Stimulated activated CD8-positive, alpha-beta memory T cell treated with anti-CD3 and anti-CD28 coated beads, Interleukin-7, amount 100 ng/mL, for 1 hour (primary cell): ENCODE data around the gene PRTN3.
"Not testable (repeated sequence)": the region's sequence is repeated elsewhere in the genome, so short reads cannot be mapped to it uniquely, and the experiment has no call there.

Experiments
- DNase-seq, 2 donors: peaks; one replicate each; pipeline ENCODE4 v3.0.0-alpha.2; 2020; ENCODE audit warnings: low read depth in 2 of 2

The PRTN3 gene

DNA sequence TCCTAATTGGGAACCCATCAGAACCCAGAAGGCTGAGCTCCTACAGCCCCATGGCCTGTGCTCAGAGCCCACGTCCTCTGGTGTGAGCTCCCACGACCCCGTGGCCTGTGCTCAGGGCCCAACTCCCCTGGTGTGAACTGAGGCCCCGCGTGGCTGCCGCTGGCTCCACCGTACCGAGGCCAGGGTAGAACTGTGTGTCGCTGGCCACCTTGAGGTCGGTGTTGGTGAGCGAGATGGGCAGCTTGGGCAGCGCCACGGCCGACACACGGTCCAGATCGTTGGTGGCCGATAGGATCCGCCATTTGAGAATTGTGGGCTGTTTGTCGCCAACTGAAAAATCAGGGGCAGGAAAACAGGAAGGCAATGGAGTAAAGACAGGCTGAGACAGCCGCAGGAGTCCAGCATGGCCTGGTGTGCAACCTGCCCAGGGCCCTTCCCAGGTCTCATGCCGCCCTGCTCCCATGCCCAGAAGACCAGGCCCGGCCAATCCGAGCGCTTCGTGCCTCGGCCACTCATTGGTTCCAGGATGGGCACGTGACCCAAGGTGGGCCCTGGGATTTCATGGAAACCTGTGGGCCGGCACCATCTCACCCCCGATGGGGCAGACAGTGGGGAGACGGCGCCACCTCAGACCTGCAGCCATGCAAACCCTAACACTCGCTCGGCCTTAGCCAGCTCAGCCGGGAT is 40.7 kb downstream of the PRTN3 start:
- no peak for DNase-seq

DNA sequence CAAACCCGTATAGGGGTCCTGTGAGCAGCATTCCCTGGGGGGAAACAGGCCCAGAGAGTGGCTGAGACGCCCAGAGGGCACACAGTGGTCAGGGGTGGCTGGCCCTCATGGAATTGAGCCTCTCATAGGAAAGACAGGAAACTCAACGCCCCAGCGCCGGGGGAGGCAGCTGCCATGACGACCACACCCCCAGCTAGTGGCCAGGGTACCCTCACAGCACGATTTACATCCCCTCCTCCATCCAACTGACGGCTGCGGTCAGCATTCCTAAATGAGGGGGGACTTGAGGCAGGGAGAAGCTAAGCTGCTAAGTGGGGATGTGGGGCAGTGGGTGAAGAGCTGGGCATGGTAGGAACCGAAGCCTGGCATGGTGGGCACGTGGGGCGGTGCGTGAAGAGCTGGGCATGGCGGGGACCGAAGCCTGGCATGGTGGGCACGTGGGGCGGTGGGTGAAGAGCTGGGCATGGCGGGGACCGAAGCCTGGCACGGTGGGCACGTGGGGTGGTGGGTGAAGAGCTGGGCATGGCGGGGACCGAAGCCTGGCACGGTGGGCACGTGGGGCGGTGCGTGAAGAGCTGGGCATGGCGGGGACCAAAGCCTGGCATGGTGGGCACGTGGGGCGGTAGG is 42.2 kb downstream of the PRTN3 start:
- DNase-seq = no peak

DNA sequence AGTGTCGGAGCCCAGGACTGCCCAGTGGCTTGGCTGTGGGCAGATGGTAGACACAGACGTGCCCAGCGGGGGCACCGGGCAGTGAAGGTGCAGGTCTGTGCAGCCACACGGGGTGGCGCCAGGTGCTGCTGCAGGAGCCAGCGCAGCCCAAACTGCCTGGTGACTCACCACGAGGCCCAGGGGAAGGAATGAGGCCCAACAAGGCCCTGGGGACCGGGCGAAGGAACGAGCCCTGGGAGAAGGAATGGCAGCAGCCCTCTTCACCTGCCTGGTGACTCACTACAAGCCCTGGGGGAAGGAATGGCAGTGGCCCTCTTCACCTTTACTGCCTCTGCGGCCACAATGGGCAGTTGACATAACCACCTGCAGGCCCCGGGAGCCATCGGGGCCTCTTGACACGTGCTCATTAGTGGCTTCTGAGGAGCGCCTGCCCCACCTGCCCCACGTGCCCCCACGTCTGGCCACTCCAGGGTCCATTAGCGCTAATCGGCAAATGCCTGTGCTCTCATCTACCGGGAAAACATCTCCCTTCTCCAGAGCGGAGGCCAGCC is 42.9 kb downstream of the PRTN3 start:
- no peak for DNase-seq

DNA sequence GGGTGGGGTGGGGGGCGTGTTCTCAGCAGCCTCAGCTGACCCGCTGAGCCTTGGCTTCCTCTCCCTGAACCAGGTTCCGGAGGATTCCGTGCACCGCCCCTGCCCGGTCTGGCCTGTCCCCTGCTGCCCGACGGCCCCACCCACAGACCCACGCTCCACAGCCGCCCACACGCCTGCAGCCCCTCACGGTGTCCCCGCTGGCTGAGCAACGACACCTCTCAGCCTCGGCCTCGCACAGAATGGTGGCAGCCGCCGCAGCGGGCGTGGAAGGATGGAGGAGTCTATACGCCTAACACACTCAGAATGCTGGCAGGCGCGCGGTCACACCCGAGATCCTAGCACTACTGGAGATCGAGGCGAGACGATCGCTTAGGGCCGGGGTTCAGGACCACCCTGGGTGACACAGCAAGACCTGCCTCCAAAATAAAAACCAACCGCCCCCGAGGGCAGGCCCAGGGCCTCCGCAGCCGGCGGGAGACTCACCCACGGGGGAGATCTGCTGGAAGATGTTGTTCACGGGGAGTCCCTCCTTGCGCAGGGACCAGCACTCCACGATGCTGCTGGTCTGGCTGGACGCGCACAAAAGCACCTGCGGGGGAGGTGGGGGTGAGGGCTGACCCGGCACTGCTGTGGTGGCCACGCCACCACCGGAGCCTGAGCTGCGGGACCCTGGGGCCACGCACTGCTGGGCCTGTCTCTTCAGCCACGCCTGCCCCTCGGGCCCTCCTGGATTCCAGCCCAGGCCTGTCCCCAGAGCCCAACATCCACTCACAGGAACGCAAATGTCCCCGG is 43.8 kb downstream of the PRTN3 start:
- no peak for DNase-seq

DNA sequence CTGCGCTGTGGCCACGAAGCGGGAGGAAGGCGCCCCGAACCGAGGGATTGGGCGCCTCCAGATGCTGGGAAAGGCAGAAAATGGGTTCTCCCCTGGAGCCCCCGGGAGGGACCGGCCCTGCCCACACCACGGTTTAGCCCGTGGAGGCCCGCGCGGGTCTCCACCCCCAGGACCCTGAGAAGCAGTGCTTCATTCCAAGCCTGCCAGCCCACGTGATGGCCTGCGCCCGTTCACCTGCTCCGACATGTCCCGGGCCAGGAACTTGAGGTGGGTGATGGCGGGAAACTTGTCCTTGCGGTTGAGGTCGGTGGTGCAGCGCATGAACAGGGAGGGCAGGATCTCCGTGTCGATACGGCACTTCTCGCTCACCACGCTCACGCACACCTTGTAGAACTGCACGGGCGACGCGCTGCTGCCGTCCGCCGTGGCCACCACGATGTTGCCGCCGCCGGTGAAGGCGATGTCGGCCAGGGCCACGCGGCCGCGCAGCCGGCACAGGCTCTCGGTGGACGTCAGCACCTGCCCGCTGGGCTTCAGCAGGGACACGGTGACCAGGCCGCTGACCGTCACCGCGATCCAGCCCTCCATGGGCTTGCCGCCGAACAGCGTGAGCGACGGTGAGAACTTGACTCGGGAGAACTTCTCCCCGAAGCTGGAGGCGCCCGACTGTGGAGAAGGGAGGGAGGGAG is 44.9 kb downstream of the PRTN3 start:
- DNase-seq = no peak

DNA sequence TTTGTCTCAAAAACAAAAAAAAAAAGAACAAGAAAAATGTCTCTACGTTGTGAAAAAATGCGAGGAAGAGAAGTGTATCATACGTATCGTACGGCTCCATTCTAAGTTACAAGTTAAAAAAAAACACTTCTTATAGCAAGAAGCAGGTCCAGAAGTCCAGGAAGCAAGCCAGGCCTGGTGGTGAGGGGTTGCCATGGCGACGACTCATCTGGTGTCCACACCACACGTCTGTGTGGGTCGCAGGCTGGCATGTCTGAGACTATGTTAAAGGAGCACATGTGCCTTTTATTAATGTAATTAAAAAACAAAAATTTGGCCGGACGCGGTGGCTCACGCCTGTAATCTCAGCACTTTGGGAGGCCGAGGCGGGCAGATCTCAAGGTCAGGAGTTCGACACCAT is 46.3 kb downstream of the PRTN3 start:
- no peak for DNase-seq

DNA sequence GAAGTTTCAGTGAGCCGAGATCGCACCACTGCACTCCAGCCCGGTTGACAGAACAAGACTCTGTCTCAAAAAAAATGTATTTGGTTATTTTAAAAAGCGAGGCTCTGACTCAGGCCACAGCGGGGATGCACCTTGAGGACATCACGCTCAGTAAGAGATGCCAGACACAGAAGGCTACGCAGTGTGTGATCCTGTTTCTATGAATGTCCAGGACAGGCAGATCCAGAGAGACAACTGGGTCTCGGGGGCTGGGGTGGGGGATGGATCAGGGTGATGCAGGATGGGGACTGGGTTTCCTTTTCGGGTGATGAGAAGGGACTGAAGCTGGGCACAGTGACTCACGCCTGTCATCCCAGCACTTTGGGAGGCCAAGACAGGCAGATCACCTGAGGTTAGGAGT is 46.8 kb downstream of the PRTN3 start:
- no peak for DNase-seq

DNA sequence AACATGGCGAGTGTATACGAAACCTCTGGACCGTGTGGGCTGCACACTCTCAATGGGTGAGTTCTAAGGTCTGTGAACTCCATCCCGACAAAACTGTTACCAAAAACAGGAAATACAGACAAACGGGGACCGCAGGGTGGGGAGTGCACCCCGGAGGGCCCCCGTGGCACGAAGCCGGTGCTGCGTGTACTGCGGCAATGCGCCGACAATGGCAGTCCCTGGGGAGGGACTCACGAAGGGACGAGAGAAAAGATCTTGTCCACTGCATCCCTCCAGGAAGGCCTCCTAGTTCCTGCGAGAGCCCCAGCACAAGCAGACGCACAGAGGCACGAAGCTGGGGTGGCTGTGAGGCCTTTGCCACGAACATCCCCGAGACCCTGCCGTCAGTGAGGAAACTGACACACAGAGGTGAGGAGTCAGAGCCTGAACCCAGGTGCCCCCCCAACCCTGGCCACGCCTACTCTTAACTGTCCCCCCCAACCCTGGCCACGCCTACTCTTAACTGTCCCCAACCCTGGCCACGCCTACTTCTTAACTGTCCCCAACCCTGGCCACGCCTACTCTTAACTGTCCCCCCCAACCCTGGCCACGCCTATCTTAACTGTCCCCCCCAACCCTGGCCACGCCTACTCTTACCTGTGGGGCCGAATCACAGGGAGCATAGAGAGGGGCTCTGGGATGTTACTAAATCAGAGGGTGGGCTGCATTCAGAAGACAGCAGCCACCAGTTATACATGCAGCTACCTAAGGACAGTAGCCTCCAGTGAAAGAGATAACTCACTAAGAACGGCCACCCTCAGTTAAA is 48.0 kb downstream of the PRTN3 start:
- peak; percentile 13 to 40 for DNase-seq

DNA sequence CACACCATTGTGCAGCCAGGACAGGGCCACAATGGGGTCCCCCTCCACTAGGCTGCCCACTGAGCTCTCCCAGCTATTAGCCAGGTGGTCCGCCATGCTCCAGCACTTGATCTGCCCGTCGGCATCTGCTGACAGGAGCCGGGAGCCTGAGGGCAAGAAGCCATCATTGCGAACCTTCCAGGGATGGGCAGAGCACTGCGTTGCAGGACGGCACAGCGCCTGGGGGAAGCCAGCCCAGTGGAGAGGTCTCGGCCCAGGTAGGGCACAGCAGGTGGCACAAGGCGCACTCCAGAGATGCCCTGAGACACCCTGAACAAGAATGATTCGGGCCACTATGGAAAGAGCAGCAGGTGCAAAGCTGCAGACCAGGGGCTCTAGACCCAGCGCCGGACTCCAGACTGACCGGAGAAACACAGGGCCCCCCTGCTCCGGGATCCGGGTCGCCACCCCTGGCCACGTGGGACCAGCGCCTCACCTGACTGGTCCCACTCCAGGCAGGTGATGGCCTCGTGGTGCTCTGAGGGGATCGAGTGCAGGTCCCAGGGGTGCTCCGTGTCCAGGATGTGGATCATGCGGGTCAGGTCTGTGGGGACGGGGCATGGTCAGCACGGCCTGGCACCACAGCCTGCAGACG is 49.0 kb downstream of the PRTN3 start:
- no peak for DNase-seq

DNA sequence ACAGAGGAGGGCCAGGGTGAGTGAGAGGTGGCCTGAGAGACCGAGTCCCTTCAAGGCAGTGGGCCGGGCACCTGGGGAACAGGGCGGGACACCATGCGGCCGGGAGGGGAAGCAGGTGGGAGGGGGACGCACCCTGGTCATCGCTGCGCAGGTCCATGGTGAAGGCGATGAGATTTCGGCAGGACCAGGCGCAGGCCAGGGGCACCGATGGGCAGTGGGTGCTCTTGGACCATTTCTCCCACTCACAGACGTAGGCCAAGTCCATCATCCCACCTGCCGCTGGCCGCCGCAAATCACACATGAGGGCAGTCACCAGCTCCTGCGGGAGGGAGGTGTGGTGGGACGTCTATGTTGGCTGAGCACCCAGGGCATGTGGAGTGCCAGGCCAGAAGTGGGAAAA is 50.0 kb downstream of the PRTN3 start:
- DNase-seq = no peak

DNA sequence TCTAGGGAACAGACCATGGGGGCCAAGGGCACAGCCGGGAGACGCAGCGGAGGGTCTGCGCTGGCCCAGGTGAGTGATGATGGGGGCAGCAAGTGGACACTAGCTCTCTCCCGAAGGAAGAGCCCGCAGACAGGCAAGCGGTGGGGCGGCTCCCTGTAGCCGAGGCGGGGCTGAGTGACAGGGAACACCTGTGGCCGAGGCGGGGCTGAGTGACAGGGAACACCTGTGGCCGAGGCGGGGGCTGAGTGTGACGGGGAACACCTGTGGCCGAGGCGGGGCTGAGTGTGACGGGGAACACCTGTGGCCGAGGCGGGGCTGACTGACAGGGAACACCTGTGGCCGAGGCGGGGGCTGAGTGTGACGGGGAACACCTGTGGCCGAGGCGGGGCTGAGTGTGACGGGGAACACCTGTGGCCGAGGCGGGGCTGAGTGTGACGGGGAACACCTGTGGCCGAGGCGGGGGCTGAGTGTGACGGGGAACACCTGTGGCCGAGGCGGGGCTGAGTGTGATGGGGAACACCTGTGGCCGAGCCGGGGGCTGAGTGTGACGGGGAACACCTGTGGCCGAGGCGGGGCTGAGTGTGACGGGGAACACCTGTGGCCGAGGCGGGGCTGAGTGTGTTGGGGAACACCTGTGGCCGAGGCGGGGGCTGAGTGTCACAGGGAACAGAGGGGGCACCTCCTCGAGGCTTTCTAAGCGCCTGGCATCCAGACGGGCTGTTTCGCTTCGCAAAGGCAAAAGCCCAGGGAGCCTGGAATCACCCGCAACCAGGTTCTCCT is 50.8 kb downstream of the PRTN3 start:
- not testable (repeated sequence) for DNase-seq

DNA sequence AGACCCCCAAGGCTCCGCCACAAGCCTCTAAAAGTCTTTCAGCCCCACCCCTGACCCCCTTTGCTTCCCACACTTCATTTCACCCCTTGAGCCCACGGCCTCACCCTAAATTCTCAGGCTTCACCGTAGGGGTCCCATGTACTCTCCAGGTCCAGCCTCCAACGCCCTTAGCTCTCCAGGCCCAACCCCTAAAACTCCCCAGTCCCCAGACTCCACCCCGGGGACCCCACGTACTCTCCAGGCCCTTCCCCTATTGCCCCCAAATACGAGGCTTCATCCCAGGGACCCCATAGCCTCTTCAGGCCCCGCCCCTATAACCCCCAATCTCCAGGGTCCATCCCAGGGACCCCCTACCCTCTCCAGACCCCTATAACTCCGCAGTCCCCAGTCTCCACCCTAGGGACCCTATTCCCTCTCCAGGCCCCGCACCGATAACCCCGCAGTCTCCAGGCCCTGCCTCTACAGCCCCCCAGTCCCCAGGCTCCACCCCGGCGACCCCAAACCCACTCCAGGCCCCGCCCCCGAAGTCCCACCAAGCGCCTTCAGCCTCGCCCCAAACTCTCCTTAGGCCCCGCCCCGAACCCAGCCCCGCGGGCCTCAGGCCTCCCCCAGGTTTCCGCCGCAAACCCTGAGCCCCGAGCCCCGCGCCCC is 51.6 kb downstream of the PRTN3 start:
- no peak for DNase-seq

DNA sequence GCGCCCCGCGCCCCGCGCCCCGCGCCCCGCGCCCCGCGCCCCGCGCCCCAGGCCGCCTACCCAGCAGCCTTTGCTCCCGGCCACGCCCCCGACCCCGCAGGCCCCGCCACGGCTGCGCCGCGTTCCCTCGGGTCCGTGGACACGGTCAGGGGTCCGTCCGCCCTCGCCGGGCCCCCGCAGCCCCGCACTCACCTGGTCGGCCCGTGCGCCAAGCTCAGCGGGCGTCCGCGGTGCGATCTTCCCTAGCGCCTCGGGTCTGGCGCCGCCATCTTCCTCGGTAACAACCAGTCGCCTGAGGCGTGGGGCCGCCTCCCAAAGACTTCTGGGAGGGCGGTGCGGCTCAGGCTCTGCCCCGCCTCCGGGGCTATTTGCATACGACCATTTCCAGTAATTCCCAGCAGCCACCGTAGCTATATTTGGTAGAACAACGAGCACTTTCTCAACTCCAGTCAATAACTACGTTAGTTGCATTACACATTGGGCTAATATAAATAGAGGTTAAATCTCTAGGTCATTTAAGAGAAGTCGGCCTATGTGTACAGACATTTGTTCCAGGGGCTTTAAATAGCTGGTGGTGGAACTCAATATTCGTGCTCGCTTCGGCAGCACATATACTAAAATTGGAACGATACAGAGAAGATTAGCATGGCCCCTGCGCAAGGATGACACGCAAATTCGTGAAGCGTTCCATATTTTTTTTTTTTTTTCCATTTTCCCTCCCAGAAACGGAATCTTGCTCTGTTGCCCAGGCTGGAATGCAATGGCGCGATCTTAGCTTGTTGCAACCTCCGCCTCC is 52.3 kb downstream of the PRTN3 start, which contains the start of the genes MED16 and RNU6-9:
Gene MED16, minus strand, starts transcription at position 294 of the 796 bp plus-strand sequence. CDS start 2,056 bp downstream, outside the sequence.
Gene RNU6-9, plus strand, starts transcription at position 591 of the 796 bp plus-strand sequence.
- DNase-seq = peak; percentile 73 to 74

DNA sequence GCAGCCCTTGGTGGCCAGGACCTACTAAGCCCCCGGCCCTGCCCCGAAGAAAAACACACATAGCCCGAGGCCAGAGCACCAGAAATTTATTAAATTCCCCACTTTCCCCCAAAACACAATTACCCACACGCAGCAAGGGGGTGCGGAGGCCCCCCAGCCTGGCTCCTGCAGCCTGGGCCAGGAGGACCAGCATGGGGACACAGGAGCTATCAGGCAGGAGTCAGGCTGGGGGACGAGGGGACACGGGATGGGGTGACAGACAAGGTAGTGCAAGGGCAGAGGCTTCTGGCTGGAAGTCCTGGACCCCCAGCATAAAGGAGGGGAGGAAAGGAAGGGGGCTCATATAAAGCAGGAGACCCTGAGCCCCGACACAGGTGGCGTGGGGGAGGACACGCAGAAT is 55.6 kb downstream of the PRTN3 start:
- no peak for DNase-seq

DNA sequence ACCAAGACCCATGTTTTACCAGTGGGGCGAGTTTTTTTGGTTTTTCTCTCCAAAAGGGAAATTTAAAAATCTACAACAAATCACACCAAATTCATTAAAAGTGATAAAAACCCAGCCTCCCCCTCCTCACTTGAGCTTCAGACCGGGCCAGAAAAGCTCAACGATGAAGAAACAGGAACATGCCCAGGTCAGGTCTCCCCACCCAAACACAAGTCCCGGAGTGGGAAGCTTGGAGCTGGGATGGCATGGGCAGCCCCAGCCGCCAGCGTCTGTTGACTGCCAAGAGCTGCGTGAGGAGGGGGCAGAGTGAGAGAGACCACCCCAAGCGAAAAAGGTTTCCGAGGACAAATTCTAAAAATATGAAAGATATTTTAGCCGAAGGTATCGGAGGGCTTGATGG is 56.2 kb downstream of the PRTN3 start:
- no peak for DNase-seq

DNA sequence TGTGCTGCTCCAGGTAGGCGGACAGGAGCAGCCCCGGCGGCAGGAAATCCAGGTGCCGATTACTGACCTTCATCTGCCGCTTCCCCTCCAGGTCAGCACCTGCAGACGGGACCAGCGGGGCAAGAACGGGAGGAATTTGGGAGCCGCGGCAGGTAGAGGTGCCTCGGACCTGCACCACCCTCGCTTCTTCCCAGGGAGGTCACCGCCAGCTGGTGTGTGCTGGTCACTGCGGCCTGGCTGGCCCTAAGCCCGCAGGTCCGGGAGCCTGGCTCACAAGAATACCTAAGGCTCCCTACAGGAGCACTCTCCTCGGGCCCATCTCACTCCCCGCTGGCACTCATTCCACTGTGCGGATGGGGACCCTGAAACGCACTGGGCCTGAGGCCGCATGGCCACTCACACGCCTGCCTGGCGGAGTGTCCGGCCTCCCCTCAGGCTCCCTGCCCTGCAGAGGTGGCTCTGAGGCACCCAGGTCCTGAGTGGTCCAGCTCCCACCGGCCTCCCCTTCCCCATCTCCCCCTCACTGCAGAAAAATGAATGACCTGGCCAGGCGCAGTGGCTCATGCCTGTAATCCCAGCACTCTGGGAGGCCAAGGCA is 56.7 kb downstream of the PRTN3 start:
- DNase-seq = no peak
